ENCODE data around the gene SMIM36. TPM values are rescaled to one million over a fixed set of nuclear protein-coding genes. Genes with fewer than 3 reads are reported as not detected.
A peak's percentile ranks its signal among the peaks of the same experiment; 100 is the strongest.

The SMIM36 gene
- total and polyA plus RNA-seq, 10 of the 15 experiments (the other 5 are each of a cell fraction or from before 2014, with no cell fraction given), result not detected

DNA sequence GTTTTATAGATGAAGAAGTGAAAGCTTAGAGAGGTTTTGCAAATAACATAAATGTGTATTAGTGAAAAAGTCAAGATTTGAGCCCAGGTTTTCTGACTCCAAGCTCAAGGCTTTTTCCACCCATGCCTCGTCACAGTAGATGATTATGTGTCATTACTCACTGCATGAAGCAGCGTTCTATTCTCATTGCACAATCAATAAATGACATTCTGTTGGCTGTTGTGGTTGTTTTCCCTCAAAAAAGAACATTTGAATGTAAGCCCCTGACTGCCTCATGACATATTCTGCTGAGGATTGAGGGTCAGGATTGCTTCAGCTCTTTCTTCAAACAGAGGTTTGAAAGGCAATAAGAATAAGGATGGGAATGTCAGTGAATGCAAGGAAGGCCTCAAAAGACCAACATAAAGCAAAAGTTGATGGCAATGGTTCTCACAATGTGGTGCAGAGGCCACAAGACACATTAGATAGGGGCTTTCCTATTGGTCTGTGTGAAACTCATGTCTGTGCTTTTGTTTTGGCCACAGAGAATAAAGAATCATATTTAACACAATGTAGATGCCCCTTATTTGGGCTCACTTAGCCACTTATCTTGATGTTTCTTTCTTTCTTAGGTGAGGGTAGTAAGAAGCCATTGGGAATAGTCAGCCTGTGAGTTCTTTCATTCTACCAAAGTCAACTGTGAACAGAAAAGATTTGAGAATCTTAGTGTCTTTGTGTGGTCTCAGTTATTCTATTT is 84.2 kb downstream of the SMIM36 start:
- ATAC-seq (peak; percentile 84), FAIRE-seq (no peak), DNase-seq (ENCODE audit: low read depth, low spot score) (no peak)
- RAD21 ChIA-PET (ENCODE audit: unreplicated experiment), result interaction anchor here (0.9 to 4.1 kb wide), 6 partner anchors 9 to 72 kb away, joined by 3 to 36 read pairs (median 5); no protein-coding TSS in a partner anchor
- POLR2A ChIA-PET, result interaction anchor here (0.8 to 2.8 kb wide), 5 partner anchors 9 to 400 kb away, joined by 3 to 28 read pairs (median 3); no protein-coding TSS in a partner anchor
- Histone ChIP-seq H3K4me1 (ENCODE audit: control insufficient read depth, insufficient read depth, low read length) (peaks cover 49% of the 10 kb centered on the region), H3K4me2 (ENCODE audit: control insufficient read depth, insufficient read depth) (peak overlapping the region; percentile 61), H3K79me2 (ENCODE audit: control insufficient read depth, insufficient read depth, low read length) (peaks cover 3% of the 10 kb centered on the region; the same call in 1 of the 2 replicates), H3K4me3 (no peak overlapping the region), H2AFZ (ENCODE audit: control insufficient read depth, low read depth, low read length) (peak overlapping the region; percentile 46), H3K27ac (ENCODE audit: control insufficient read depth, insufficient read depth) (peak overlapping the region; percentile 76), H3K9me3 (replicated peaks; ENCODE audit: control insufficient read depth, insufficient read depth, low read length) (no peaks in the 10 kb centered on the region), H3K27me3 (replicated peaks in 1 of 2; ENCODE audit: control insufficient read depth in 2 of 2, insufficient read depth in 2 of 2, low read length in 1 of 2) (no peaks in the 10 kb centered on the region), H4K20me1 (ENCODE audit: control insufficient read depth, insufficient read depth) (no peaks in the 10 kb centered on the region), H3K9ac (ENCODE audit: control insufficient read depth, insufficient read depth, low read length) (no peak overlapping the region), H3K36me3 (ENCODE audit: control insufficient read depth in 2 of 2, insufficient read depth in 2 of 2, low read length in 1 of 2) (no peaks in the 10 kb centered on the region)
- no TSS peak for BruUV-seq (replicated peaks)
- in situ Hi-C loops (cut with MboI), result no loop called here
- WGBS (ENCODE audit: insufficient coverage, insufficient replicate concordance, low lambda C conversion rate, missing lambda C conversion rate), result 3% methylated on average over 2 of the region's 2 CpGs
- intact Hi-C loops (cut with micrococcal nuclease; ENCODE audit: unreplicated experiment), result loop anchor here (1.0 kb wide), 1 partner anchor 10 kb away; no protein-coding TSS in a partner anchor
- SMC1A ChIA-PET (ENCODE audit: uncharacterized antibody, unreplicated experiment), result interaction anchor here (0.9 to 17.7 kb wide), 7 partner anchors 6 to 83 kb away, joined by 3 to 359 read pairs (median 5); partner anchors contain the start of gene MMD
- CTCF ChIA-PET, result interaction anchor here (3.4 kb wide), 1 partner anchor 10 kb away, joined by 21 read pairs; no protein-coding TSS in a partner anchor
- TF ChIP-seq NRF1 (conservative IDR thresholded peaks at IDR 0.05; ENCODE audit: low read depth, low read length), result no peak
- TF ChIP-seq, protein P1, sequence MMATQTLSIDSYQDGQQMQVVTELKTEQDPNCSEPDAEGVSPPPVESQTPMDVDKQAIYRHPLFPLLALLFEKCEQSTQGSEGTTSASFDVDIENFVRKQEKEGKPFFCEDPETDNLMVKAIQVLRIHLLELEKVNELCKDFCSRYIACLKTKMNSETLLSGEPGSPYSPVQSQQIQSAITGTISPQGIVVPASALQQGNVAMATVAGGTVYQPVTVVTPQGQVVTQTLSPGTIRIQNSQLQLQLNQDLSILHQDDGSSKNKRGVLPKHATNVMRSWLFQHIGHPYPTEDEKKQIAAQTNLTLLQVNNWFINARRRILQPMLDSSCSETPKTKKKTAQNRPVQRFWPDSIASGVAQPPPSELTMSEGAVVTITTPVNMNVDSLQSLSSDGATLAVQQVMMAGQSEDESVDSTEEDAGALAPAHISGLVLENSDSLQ (IDR thresholded peaks at IDR 0.05), result 0 out of 2 replicates have a peak, but pooled peaks have one; percentile 7
- TF ChIP-seq, protein P2, sequence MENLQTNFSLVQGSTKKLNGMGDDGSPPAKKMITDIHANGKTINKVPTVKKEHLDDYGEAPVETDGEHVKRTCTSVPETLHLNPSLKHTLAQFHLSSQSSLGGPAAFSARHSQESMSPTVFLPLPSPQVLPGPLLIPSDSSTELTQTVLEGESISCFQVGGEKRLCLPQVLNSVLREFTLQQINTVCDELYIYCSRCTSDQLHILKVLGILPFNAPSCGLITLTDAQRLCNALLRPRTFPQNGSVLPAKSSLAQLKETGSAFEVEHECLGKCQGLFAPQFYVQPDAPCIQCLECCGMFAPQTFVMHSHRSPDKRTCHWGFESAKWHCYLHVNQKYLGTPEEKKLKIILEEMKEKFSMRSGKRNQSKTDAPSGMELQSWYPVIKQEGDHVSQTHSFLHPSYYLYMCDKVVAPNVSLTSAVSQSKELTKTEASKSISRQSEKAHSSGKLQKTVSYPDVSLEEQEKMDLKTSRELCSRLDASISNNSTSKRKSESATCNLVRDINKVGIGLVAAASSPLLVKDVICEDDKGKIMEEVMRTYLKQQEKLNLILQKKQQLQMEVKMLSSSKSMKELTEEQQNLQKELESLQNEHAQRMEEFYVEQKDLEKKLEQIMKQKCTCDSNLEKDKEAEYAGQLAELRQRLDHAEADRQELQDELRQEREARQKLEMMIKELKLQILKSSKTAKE (IDR thresholded peaks at IDR 0.05; ENCODE audit: low read depth, poor library complexity, severe bottlenecking), result no peak
- TF ChIP-seq, protein P3, sequence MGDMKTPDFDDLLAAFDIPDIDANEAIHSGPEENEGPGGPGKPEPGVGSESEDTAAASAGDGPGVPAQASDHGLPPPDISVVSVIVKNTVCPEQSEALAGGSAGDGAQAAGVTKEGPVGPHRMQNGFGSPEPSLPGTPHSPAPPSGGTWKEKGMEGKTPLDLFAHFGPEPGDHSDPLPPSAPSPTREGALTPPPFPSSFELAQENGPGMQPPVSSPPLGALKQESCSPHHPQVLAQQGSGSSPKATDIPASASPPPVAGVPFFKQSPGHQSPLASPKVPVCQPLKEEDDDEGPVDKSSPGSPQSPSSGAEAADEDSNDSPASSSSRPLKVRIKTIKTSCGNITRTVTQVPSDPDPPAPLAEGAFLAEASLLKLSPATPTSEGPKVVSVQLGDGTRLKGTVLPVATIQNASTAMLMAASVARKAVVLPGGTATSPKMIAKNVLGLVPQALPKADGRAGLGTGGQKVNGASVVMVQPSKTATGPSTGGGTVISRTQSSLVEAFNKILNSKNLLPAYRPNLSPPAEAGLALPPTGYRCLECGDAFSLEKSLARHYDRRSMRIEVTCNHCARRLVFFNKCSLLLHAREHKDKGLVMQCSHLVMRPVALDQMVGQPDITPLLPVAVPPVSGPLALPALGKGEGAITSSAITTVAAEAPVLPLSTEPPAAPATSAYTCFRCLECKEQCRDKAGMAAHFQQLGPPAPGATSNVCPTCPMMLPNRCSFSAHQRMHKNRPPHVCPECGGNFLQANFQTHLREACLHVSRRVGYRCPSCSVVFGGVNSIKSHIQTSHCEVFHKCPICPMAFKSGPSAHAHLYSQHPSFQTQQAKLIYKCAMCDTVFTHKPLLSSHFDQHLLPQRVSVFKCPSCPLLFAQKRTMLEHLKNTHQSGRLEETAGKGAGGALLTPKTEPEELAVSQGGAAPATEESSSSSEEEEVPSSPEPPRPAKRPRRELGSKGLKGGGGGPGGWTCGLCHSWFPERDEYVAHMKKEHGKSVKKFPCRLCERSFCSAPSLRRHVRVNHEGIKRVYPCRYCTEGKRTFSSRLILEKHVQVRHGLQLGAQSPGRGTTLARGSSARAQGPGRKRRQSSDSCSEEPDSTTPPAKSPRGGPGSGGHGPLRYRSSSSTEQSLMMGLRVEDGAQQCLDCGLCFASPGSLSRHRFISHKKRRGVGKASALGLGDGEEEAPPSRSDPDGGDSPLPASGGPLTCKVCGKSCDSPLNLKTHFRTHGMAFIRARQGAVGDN (IDR thresholded peaks at IDR 0.05), result peak; percentile 99
- TF ChIP-seq, protein P4, sequence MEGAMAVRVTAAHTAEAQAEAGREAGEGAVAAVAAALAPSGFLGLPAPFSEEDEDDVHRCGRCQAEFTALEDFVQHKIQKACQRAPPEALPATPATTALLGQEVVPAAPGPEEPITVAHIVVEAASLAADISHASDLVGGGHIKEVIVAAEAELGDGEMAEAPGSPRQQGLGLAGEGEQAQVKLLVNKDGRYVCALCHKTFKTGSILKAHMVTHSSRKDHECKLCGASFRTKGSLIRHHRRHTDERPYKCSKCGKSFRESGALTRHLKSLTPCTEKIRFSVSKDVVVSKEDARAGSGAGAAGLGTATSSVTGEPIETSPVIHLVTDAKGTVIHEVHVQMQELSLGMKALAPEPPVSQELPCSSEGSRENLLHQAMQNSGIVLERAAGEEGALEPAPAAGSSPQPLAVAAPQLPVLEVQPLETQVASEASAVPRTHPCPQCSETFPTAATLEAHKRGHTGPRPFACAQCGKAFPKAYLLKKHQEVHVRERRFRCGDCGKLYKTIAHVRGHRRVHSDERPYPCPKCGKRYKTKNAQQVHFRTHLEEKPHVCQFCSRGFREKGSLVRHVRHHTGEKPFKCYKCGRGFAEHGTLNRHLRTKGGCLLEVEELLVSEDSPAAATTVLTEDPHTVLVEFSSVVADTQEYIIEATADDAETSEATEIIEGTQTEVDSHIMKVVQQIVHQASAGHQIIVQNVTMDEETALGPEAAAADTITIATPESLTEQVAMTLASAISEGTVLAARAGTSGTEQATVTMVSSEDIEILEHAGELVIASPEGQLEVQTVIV (IDR thresholded peaks at IDR 0.05; ENCODE audit: borderline replicate concordance, partially characterized antibody), result no peak
- 0 out of 2 replicates have a peak, but pooled peaks have one; percentile 21 for TF ChIP-seq PAX5 (IDR thresholded peaks at IDR 0.05; ENCODE audit: borderline replicate concordance, low read depth, low read length)
- no peak for TF ChIP-seq KLF5 (IDR thresholded peaks at IDR 0.05; ENCODE audit: partially characterized antibody)
- peak; percentile 25 to 46; a peak in 2 of 4 replicates for TF ChIP-seq EP300 (IDR thresholded peaks at IDR 0.05; ENCODE audit: borderline replicate concordance in 1 of 2, control insufficient read depth in 1 of 2, low read depth in 2 of 2, low read length in 2 of 2)
- TF ChIP-seq RAD21 (IDR thresholded peaks at IDR 0.05; ENCODE audit: insufficient read depth, low read depth, low read length), result no peak
